SK-N-MC (cell line): ENCODE results near the gene USP44.

Experiments used
- EZH2 ChIP-seq: fragments of 200-600 bp; sonication (generic); IDR thresholded peaks from one replicate; pipeline ENCODE4 v1.6.1; 2017; ENCODE audit warnings: antibody characterized with exemption
- POLR2AphosphoS5 ChIP-seq: IDR thresholded peaks from 2 replicates; pipeline ENCODE4 v1.6.1; 2012; ENCODE audit warnings: mild to moderate bottlenecking, low read depth, low read length, borderline replicate concordance

- no peak for TF ChIP-seq EZH2
- no peak for TF ChIP-seq POLR2AphosphoS5
These were observed 37.7 kb downstream of the USP44 start for GRCh38 chr12:95513599-95513998.
